Naive B cell (primary cell): ENCODE data around the gene LDOC1. TPM values are rescaled to one million over a fixed set of nuclear protein-coding genes. Genes with fewer than 3 reads are reported as not detected.

Experiments
- ATAC-seq, 2 donors: fragments of 150-1000 bp; cut with Tn5 transposase; 2 replicates each; pipeline ENCODE4 v1.10.0; 2021; ENCODE audit warnings: low read depth in 2 of 2, mild to moderate bottlenecking in 2 of 2, moderate library complexity in 2 of 2
- DNase-seq: peaks from one replicate; pipeline ENCODE4 v3.0.0; 2022
- H3K27ac Mint-ChIP-seq, 6 donors: one replicate each; pipeline ENCODE4 v1.8.0; 2020 to 2022; ENCODE audit warnings: mild to moderate bottlenecking in 6 of 6, mixed read lengths in 6 of 6, moderate library complexity in 5 of 6, inconsistent platforms in 2 of 6
- H3K27me3 Mint-ChIP-seq, 3 donors: one replicate each; pipeline ENCODE4 v1.8.0; 2021 to 2022; ENCODE audit warnings: mixed read lengths in 3 of 3, mild to moderate bottlenecking in 1 of 3
- H3K36me3 Mint-ChIP-seq, 2 donors: one replicate each; pipeline ENCODE4 v1.8.0; 2020 to 2022; ENCODE audit warnings: mixed read lengths in 2 of 2, inconsistent platforms in 1 of 2, mild to moderate bottlenecking in 1 of 2
- H3K4me1 Mint-ChIP-seq, 3 donors: one replicate each; pipeline ENCODE4 v1.8.0; 2020 to 2022; ENCODE audit warnings: mixed read lengths in 3 of 3, inconsistent platforms in 1 of 3, mild to moderate bottlenecking in 1 of 3, moderate library complexity in 1 of 3
- H3K4me3 Mint-ChIP-seq, 8 donors: one replicate each; pipeline ENCODE4 v1.8.0; 2020 to 2022; ENCODE audit warnings: mild to moderate bottlenecking in 8 of 8, mixed read lengths in 8 of 8, moderate library complexity in 8 of 8, inconsistent platforms in 2 of 8
- H3K9me3 Mint-ChIP-seq, 7 donors: one replicate each; pipeline ENCODE4 v1.8.0; 2020 to 2022; ENCODE audit warnings: mixed read lengths in 7 of 7, mild to moderate bottlenecking in 5 of 7, inconsistent platforms in 2 of 7, moderate library complexity in 1 of 7
- polyA plus RNA-seq, 6 donors: library from polyadenylated mRNA; unstranded; fragments of 300-500 nt; fragmentation: Illumina TruSeq; gene quantifications; one replicate each; pipeline ENCODE4 v1.2.3, GENCODE V29; 2021; ENCODE audit warnings: low read depth in 6 of 6

LDOC1 gene
- polyA plus RNA-seq, 6 donors from 2014 or later: 8.2 to 54.2 (median 38.3) TPM

DNA sequence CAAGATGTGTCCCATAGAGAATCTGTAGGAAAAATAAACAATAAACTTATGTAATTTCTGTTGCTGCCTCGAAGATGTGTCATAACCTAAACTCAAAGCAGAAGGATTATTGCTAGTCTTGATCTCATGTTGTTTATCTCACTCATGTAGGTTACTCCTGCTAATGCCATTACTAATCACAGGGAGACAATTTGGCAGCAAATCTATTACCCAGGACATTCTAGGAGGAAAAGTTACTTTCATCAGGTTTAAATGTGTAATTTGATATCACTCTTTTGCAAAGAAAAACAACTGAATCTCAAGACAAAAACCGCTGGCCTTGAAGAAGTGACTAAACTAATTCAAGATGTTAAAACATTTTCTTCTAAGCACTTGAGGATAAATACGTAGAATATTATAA is 34.0 kb downstream of the LDOC1 start:
- Mint-ChIP-seq H3K4me1 (no peaks in the 10 kb centered on the region), H3K4me3 (no peak overlapping the region), H3K36me3 (no peaks in the 10 kb centered on the region), H3K27me3 (no peaks in the 10 kb centered on the region), H3K9me3 (peaks cover 0 to 4% (median 0%) of the 10 kb centered on the region in 7 donors), H3K27ac (no peak overlapping the region)
- ATAC-seq (no peak), DNase-seq (no peak)

DNA sequence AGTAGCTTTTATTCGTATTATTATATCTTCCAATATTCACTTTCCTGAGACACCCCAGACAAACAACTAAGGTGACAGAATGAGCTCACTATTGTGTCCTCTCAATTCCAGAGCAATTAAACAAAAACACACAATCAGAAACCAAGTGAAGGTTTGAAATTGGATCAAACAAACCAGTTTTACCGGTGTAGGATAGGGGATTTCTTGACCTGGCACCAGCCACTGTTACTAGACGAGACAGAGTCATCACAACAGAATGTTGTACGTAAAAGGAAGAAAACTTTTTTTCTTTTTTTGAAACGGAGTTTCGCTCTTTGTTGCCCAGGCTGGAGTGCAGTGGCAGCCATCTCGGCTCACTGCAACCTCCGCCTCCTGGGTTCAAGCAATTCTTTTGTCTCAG is 43.7 kb downstream of the LDOC1 start:
- no peaks in the 10 kb centered on the region for H3K36me3 Mint-ChIP-seq
- ATAC-seq: no peak
- DNase-seq: no peak
- H3K4me3 Mint-ChIP-seq: no peak overlapping the region
- H3K27ac Mint-ChIP-seq: no peak overlapping the region
- H3K27me3 Mint-ChIP-seq: no peaks in the 10 kb centered on the region
- H3K9me3 Mint-ChIP-seq: peaks cover 0 to 4% (median 2%) of the 10 kb centered on the region in 7 donors
- no peaks in the 10 kb centered on the region for H3K4me1 Mint-ChIP-seq

DNA sequence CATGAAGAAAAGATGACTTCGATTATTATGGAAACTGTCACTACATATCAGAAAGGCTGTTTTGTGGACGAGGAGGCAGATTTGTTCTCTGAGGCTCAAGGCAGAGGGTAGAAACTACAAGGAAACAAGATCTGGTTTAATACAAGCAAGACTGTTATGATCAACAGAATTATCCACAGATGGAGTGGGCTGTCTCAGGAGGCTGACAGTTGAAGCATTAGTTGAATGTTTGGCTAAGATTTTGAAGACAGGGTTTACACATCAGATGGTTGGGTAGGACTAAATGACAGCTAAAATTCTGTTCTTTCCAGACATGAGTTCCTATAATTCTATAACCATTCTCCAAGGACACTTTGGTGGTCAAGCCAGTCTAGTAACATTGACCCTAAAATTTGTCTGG is 49.8 kb downstream of the LDOC1 start:
- Mint-ChIP-seq H3K4me1 (no peaks in the 10 kb centered on the region), H3K27ac (no peak overlapping the region), H3K27me3 (no peaks in the 10 kb centered on the region), H3K4me3 (no peak overlapping the region), H3K36me3 (no peaks in the 10 kb centered on the region), H3K9me3 (peaks cover 0 to 5% (median 0%) of the 10 kb centered on the region in 7 donors)
- ATAC-seq: no peak
- DNase-seq: no peak

Other genes starting within 250 kb of the LDOC1 start
- gene SPANXB1, start 174.5 kb downstream of the LDOC1 start, polyA plus RNA-seq: not detected
- not detected for gene SPANXC, start 65.4 kb upstream of the LDOC1 start, polyA plus RNA-seq